Measurements from ENCODE around the gene AMBP.

Gene AMBP

GRCh38 chr9:114031037-114031630 lies 47.0 kb downstream of the AMBP start:
- no peak for DNase-seq (ENCODE audit: low read depth)

GRCh38 chr9:114030364-114030763 lies 47.7 kb downstream of the AMBP start:
- peak; percentile 14 for DNase-seq (ENCODE audit: low read depth)

GRCh38 chr9:114029311-114030170 lies 48.6 kb downstream of the AMBP start:
- no peak for DNase-seq (ENCODE audit: low read depth)

- no peak for DNase-seq (ENCODE audit: low read depth)
Measured at GRCh38 chr9:114028646-114029045, 49.5 kb downstream of the AMBP start.

- DNase-seq (ENCODE audit: low read depth): no peak
Measured at GRCh38 chr9:114027863-114028465, 50.1 kb downstream of the AMBP start.

- no peak for DNase-seq (ENCODE audit: low read depth)
Measured at GRCh38 chr9:114027159-114027862, 50.8 kb downstream of the AMBP start.

GRCh38 chr9:114026335-114026734 lies 51.8 kb downstream of the AMBP start:
- no peak for DNase-seq (ENCODE audit: low read depth)

- DNase-seq (ENCODE audit: low read depth): no peak
Measured at GRCh38 chr9:114025760-114026159, 52.3 kb downstream of the AMBP start.

GRCh38 chr9:114025196-114025753 lies 52.8 kb downstream of the AMBP start:
- no peak for DNase-seq (ENCODE audit: low read depth)

GRCh38 chr9:114023961-114024360 lies 54.1 kb downstream of the AMBP start:
- no peak for DNase-seq (ENCODE audit: low read depth)

GRCh38 chr9:114021578-114021977 lies 56.5 kb downstream of the AMBP start:
- DNase-seq (ENCODE audit: low read depth): no peak

GRCh38 chr9:114017741-114018715 lies 60.1 kb downstream of the AMBP start:
- DNase-seq (ENCODE audit: low read depth): no peak

- DNase-seq (ENCODE audit: low read depth): no peak
Measured at GRCh38 chr9:114016629-114017423, 61.3 kb downstream of the AMBP start.

GRCh38 chr9:114016101-114016500 lies 62.0 kb downstream of the AMBP start:
- DNase-seq (ENCODE audit: low read depth): no peak

- DNase-seq (ENCODE audit: low read depth): no peak
Measured at GRCh38 chr9:114015607-114016006, 62.5 kb downstream of the AMBP start.

GRCh38 chr9:114014044-114014443 lies 64.1 kb downstream of the AMBP start:
- DNase-seq (ENCODE audit: low read depth): no peak

- DNase-seq (ENCODE audit: low read depth): no peak
Measured at GRCh38 chr9:114012126-114012525, 66.0 kb downstream of the AMBP start.

- DNase-seq (ENCODE audit: low read depth): no peak
Measured at GRCh38 chr9:114011313-114011712, 66.8 kb downstream of the AMBP start.
